ENCODE measurements around the gene PLEKHO1. TPM values are rescaled to one million over a fixed set of nuclear protein-coding genes. Genes with fewer than 3 reads are reported as not detected.
A peak's percentile ranks its signal among the peaks of the same experiment; 100 is the strongest.
"Not testable (repeated sequence)": the region's sequence is repeated elsewhere in the genome, so short reads cannot be mapped to it uniquely, and the experiment has no call there.

PLEKHO1 gene
- total RNA-seq, 4 donors from 2014 or later = 5.2 to 23.1 (median 14.2) TPM

DNA sequence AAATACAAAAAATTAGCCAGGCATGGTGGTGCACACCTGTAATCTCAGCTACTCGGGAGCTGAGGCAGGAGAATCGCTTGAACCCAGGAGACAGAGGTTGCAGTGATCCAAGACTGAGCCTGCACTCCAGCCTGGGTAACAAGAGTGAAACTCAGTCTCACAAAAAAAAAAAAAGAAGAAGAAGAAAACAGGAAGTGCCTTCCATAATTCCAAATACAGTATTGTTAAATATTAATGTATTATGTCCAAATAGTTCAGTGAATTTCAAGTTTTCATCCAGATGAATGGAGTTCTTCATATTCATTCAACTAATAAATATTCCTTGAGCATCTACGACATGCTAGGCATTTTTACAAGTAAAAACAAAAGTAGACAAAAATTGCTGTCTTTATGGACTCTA, 33.3 kb downstream of the PLEKHO1 start:
- Histone ChIP-seq H3K27ac (peak overlapping the region; percentile 14 to 61 (median 52)), H3K36me3 (no peaks in the 10 kb centered on the region), H3K4me1 (peaks cover 0 to 12% of the 10 kb centered on the region in 2 donors), H3K9me3 (no peaks in the 10 kb centered on the region), H3K27me3 (no peaks in the 10 kb centered on the region), H3K4me3 (replicated peaks in 1 of 3) (no peak overlapping the region)
- WGBS, 2 donors = 66 to 67% methylated on average over 3 of the region's 3 CpGs
- no peak for TF ChIP-seq CTCF (IDR thresholded peaks at IDR 0.05)
- DNase-seq = no peak
- intact Hi-C loops (cut with DNase I) = no loop called here

GRCh38 chr1:150185481-150185880, 35.8 kb downstream of the PLEKHO1 start:
- 70 to 76% methylated on average over 7 of the region's 7 CpGs for WGBS, 2 donors
- Histone ChIP-seq H3K4me3 (replicated peaks in 1 of 3) (no peak overlapping the region), H3K27ac (no peak overlapping the region), H3K4me1 (peaks cover 0 to 12% of the 10 kb centered on the region in 2 donors), H3K36me3 (no peaks in the 10 kb centered on the region), H3K27me3 (no peaks in the 10 kb centered on the region), H3K9me3 (no peaks in the 10 kb centered on the region)
- no peak for DNase-seq
- intact Hi-C loops (cut with DNase I) = no loop called here
- no peak for TF ChIP-seq POLR2A (IDR thresholded peaks at IDR 0.05)
- TF ChIP-seq CTCF (IDR thresholded peaks at IDR 0.05) = no peak

- H3K9me3 ChIP-seq; DNase-seq; intact Hi-C loops (cut with DNase I); H3K36me3 ChIP-seq; H3K4me3 ChIP-seq (replicated peaks in 1 of 3); H3K27me3 ChIP-seq; H3K27ac ChIP-seq: not testable (repeated sequence)
- peaks cover 0 to 12% of the 10 kb centered on the region in 2 donors for H3K4me1 ChIP-seq
- WGBS, 2 donors = 90 to 95% methylated on average over 7 of the region's 7 CpGs
Measured at GRCh38 chr1:150186438-150186788, 36.7 kb downstream of the PLEKHO1 start.

DNA sequence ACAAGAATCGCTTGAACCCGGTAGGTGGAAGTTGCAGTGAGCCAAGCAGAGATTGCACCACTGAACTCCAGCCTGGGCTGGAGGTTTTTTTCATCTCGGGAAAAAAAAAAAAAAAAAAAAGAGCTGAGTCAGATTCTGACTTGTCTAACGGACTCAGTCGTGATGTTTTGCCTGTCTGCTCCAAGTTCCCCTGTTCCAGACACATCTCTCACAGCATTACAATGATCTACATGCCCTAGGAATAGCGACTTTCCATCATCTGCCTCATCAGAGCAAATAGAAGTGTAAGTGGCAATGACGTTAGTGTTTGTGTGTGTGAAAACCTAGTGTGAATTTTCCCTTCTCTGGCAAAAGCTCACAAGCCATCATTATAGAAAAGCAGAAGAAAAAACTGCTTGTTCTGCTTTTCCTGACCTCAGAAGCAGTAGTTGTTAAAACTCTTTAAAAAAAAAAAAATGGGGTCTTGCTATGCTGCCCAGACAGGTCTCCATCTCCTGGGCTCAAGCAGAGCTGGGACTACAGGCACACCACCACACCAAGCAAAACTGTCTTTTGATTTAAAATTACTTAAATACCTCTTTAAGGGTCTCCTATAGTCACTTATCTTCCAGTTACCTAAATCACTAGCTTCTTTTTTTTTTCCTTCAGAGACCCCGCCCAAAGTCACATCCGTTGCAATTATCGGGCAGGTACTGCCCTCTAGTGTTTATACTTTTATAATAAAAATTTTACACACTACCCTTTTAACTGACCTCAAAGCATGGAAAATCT, 37.3 kb downstream of the PLEKHO1 start:
- H3K4me1 ChIP-seq = peaks cover 0 to 9% of the 10 kb centered on the region in 2 donors
- intact Hi-C loops (cut with DNase I) = no loop called here
- no peak for DNase-seq
- 39 to 45% methylated on average over 10 of the region's 10 CpGs for WGBS, 2 donors
- no peaks in the 10 kb centered on the region for H3K9me3 ChIP-seq
- no peak overlapping the region for H3K27ac ChIP-seq
- no peaks in the 10 kb centered on the region for H3K27me3 ChIP-seq
- H3K4me3 ChIP-seq (replicated peaks in 1 of 3) = no peak overlapping the region
- TF ChIP-seq POLR2A (IDR thresholded peaks at IDR 0.05) (no peak), CTCF (IDR thresholded peaks at IDR 0.05) (peak; percentile 43 to 63 (median 53))
- H3K36me3 ChIP-seq = no peaks in the 10 kb centered on the region

GRCh38 chr1:150187560-150187931, 37.8 kb downstream of the PLEKHO1 start:
- TF ChIP-seq POLR2A (IDR thresholded peaks at IDR 0.05) (no peak), CTCF (IDR thresholded peaks at IDR 0.05) (peak in 1 of 6 experiments; percentile 5)
- 24 to 35% methylated on average over 3 of the region's 3 CpGs for WGBS, 2 donors
- DNase-seq = no peak
- H3K4me1 ChIP-seq = peaks cover 0 to 5% of the 10 kb centered on the region in 2 donors
- H3K27me3 ChIP-seq = no peaks in the 10 kb centered on the region
- H3K36me3 ChIP-seq = no peaks in the 10 kb centered on the region
- H3K4me3 ChIP-seq (replicated peaks in 1 of 3) = no peak overlapping the region
- intact Hi-C loops (cut with DNase I) = no loop called here
- no peaks in the 10 kb centered on the region for H3K9me3 ChIP-seq
- no peak overlapping the region for H3K27ac ChIP-seq

All from thyroid gland (tissue), 4 donors.